ENCODE measurements around the gene SH3RF2.

- TF ChIP-seq CTCF (IDR thresholded peaks at IDR 0.05; ENCODE audit: low read length) (no peak; the same call in 1 of the 2 replicates), EZH2 (optimal IDR thresholded peaks at IDR 0.05; ENCODE audit: low read depth, low read length) (no peak), EZH2phosphoT487 (IDR thresholded peaks at IDR 0.05; ENCODE audit: low read length) (no peak)
Measured at GRCh38 chr5:145903113-145903512, 33.3 kb upstream of the SH3RF2 start.
